Measurements from ENCODE around the gene PDXDC1. TPM values are rescaled to one million over a fixed set of nuclear protein-coding genes. Genes with fewer than 3 reads are reported as not detected.
A peak's percentile ranks its signal among the peaks of the same experiment; 100 is the strongest.
"Not testable (repeated sequence)": the region's sequence is repeated elsewhere in the genome, so short reads cannot be mapped to it uniquely, and the experiment has no call there.

PDXDC1 gene
- total RNA-seq, 1 experiment from 2014 or later = 127 TPM

DNA sequence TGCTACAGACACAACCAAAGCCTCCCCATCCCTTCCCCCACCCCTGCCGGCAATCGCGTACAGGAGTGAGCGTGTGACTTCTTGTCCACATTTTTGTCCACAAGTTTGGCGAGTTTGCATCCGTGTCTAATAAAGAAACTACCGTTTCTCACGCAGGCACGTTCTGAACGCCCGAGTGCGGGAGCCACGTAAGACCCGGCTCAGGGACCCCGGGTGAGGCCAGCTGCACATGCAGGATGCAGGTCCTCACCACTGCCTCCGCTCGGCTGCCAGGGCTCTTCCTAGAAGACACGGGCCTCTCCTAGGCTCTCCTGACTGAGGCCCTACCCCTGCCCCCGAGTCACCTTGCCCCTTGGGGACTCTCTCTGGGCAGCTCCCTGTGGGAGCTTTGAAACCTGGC is 174.0 kb downstream of the PDXDC1 start:
- in situ Hi-C loops (cut with HindIII; ENCODE audit: low pct_unique_long_range_greater_than_20kb, low sequenced_read_pairs); DNase-seq (ENCODE audit: low read depth, low spot score): not testable (repeated sequence)

GRCh38 chr16:15149260-15149659 is 174.4 kb downstream of the PDXDC1 start:
- DNase-seq (ENCODE audit: low read depth, low spot score); in situ Hi-C loops (cut with HindIII; ENCODE audit: low pct_unique_long_range_greater_than_20kb, low sequenced_read_pairs): not testable (repeated sequence)

- in situ Hi-C loops (cut with HindIII; ENCODE audit: low pct_unique_long_range_greater_than_20kb, low sequenced_read_pairs); DNase-seq (ENCODE audit: low read depth, low spot score): not testable (repeated sequence)
These were observed 179.2 kb downstream of the PDXDC1 start for GRCh38 chr16:15154005-15154404.

GRCh38 chr16:15154650-15155562 is 180.1 kb downstream of the PDXDC1 start:
- peak; percentile 87 for DNase-seq (ENCODE audit: low read depth, low spot score)
- in situ Hi-C loops (cut with HindIII; ENCODE audit: low pct_unique_long_range_greater_than_20kb, low sequenced_read_pairs) = not testable (repeated sequence)

DNA sequence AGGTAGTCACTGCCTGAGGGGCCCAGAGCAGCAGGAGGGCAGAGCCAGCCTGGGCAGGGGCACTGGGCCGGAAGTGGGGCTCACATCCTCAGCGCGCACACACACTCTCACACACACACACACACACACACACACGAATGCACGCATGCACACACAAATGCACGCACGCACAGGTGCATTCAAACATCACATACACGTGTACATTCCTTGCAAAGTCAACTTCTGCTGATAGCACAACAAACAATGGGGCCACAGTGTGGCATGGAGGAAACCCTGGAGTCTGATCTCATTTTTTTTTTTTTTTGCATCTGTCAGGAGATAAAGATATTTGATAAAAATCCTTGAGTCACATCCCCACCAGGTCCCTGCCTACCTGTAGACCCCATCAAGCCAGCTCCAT is 182.8 kb downstream of the PDXDC1 start:
- DNase-seq (ENCODE audit: low read depth, low spot score); in situ Hi-C loops (cut with HindIII; ENCODE audit: low pct_unique_long_range_greater_than_20kb, low sequenced_read_pairs): not testable (repeated sequence)

- in situ Hi-C loops (cut with HindIII; ENCODE audit: low pct_unique_long_range_greater_than_20kb, low sequenced_read_pairs) = not testable (repeated sequence)
These were observed 184.8 kb downstream of the PDXDC1 start for GRCh38 chr16:15159671-15160070.

DNA sequence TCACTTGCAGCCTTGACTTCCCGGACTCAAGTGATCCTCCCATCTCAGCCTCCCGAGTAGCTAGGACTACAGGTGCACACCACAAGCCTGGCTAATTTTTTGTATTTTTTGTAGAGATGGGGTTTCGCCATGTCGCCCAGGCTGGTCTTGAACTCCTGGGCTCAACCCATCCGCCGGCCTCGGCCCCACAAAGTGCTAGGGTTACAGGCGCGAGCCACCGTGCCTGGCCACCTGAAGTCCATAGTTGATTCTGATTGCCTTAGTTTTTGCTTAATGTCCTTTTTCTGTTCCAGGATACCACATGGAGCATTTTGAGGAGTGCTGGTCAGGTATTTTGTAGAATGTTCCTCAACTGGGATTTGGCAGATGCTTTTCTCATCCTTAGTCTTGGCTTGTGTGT is 185.7 kb downstream of the PDXDC1 start:
- in situ Hi-C loops (cut with HindIII; ENCODE audit: low pct_unique_long_range_greater_than_20kb, low sequenced_read_pairs); DNase-seq (ENCODE audit: low read depth, low spot score): not testable (repeated sequence)

More at GRCh38 chr16:15159671-15160070, 184.8 kb downstream of the PDXDC1 start:
- not testable (repeated sequence) for DNase-seq (ENCODE audit: low read depth, low spot score)

DNA sequence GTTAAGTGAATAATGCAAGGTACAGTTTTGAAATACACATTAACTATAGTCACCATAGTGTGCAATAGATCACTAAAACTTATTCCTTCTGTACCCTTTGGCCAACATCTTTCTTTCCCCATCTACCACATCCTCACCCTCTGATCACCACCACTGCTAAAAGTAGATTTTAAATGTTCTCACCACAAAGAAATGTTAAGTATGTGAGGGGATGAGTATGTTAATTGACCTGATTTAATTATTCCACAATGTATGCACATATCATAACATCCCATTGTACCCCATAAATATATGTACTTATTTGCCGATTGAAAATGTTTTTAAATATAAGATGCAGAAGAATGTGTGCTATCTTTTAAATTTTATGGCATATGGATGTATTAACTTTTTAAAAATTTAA is 188.2 kb downstream of the PDXDC1 start:
- in situ Hi-C loops (cut with HindIII; ENCODE audit: low pct_unique_long_range_greater_than_20kb, low sequenced_read_pairs); DNase-seq (ENCODE audit: low read depth, low spot score): not testable (repeated sequence)

GRCh38 chr16:15166177-15166576 is 191.4 kb downstream of the PDXDC1 start:
- in situ Hi-C loops (cut with HindIII; ENCODE audit: low pct_unique_long_range_greater_than_20kb, low sequenced_read_pairs); DNase-seq (ENCODE audit: low read depth, low spot score): not testable (repeated sequence)

DNA sequence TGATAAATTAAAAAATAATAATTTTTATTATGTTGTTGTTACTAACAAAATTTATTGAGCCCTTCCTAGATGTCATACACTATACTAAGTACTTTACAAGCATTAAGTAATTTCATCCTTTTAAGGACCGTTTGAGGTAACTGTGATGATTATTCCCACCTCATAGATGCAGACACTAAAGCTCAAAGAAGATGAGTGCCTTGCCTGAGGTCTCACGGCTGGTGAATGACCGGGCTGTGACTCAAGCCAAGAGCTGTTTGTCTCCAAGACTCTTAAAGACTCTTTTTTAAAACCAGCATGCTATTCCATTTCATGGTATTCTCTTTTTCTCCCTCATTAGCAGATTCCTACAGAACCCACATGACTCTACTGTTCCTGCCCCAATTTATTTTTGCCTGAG is 193.5 kb downstream of the PDXDC1 start:
- DNase-seq (ENCODE audit: low read depth, low spot score); in situ Hi-C loops (cut with HindIII; ENCODE audit: low pct_unique_long_range_greater_than_20kb, low sequenced_read_pairs): not testable (repeated sequence)

- in situ Hi-C loops (cut with HindIII; ENCODE audit: low pct_unique_long_range_greater_than_20kb, low sequenced_read_pairs); DNase-seq (ENCODE audit: low read depth, low spot score): not testable (repeated sequence)
These were observed 194.3 kb downstream of the PDXDC1 start for GRCh38 chr16:15168953-15169652.

- in situ Hi-C loops (cut with HindIII; ENCODE audit: low pct_unique_long_range_greater_than_20kb, low sequenced_read_pairs); DNase-seq (ENCODE audit: low read depth, low spot score): not testable (repeated sequence)
These were observed 205.1 kb downstream of the PDXDC1 start for GRCh38 chr16:15179909-15180308.

- in situ Hi-C loops (cut with HindIII; ENCODE audit: low pct_unique_long_range_greater_than_20kb, low sequenced_read_pairs) = not testable (repeated sequence)
These were observed 206.1 kb downstream of the PDXDC1 start for GRCh38 chr16:15180946-15181345.

GRCh38 chr16:15184000-15184399 is 209.2 kb downstream of the PDXDC1 start:
- in situ Hi-C loops (cut with HindIII; ENCODE audit: low pct_unique_long_range_greater_than_20kb, low sequenced_read_pairs); DNase-seq (ENCODE audit: low read depth, low spot score): not testable (repeated sequence)

More at GRCh38 chr16:15180946-15181345, 206.1 kb downstream of the PDXDC1 start:
- DNase-seq (ENCODE audit: low read depth, low spot score) = not testable (repeated sequence)

Small RNA genes within 50 kb of the gene (small RNA-seq; reads per million reads assigned to genes)
- 0 reads per million in 2 experiments for gene AC138932.4
- 0 reads per million in 2 experiments for gene MIR1972-1
- gene MIR3180-4 = 0 to 0.02 reads per million in 2 experiments
- 0 reads per million in 2 experiments for gene MIR6511A1
- gene MIR6770-1 = 0 reads per million in 2 experiments
- 0 reads per million in 2 experiments for gene RF00019

Other genes with a start within 250 kb of the PDXDC1 start
- not detected in 2 replicates for gene NPIPA2, start 232.5 kb upstream of the PDXDC1 start, total RNA-seq (2014; rRNA removed; shearing (Covaris generic))
- 85.7 and 99.6 TPM in 2 replicates for gene NOMO1, start 141.3 kb upstream of the PDXDC1 start, total RNA-seq (2014; rRNA removed; shearing (Covaris generic))
- 26.2 and 26.8 TPM in 2 replicates for gene NPIPA1, start 37.6 kb upstream of the PDXDC1 start, total RNA-seq (2014; rRNA removed; shearing (Covaris generic))
- 30.7 and 35.2 TPM in 2 replicates for gene NTAN1, start 81.0 kb downstream of the PDXDC1 start, total RNA-seq (2014; rRNA removed; shearing (Covaris generic))
- gene RRN3, start 119.2 kb downstream of the PDXDC1 start, total RNA-seq (2014; rRNA removed; shearing (Covaris generic)) = 52.7 and 52.8 TPM in 2 replicates

All from SK-MEL-5 (cell line).